HT-29 (cell line): ENCODE results near the gene CTSS. TPM values are rescaled to one million over a fixed set of nuclear protein-coding genes. Genes with fewer than 3 reads are reported as not detected.
A peak's percentile ranks its signal among the peaks of the same experiment; 100 is the strongest.
"Not testable (repeated sequence)": the region's sequence is repeated elsewhere in the genome, so short reads cannot be mapped to it uniquely, and the experiment has no call there.

Experiments
- DNase-seq: peaks from one replicate; pipeline ENCODE4 v3.0.0-alpha.2; 2015; ENCODE audit warnings: low spot score
- total RNA-seq: library from RNA; depleted of rRNA; stranded (reverse); fragments of >200 nt; shearing (Covaris generic); gene quantifications from 2 replicates; pipeline ENCODE4 v1.2.3, GENCODE V29; 2014; rRNA removed

CTSS gene
- 5.8 and 10.0 TPM in 2 replicates for total RNA-seq

GRCh38 chr1:150765296-150765976, at the start of gene CTSS:
TSS of gene CTSS (minus strand) at chr1:150765778. CDS start at chr1:150764763, 1,015 bp downstream.
- DNase-seq: peak; percentile 43

- peak; percentile 84 for DNase-seq
Observed at GRCh38 chr1:150813028-150813707, 47.6 kb upstream of the CTSS start.

GRCh38 chr1:150810958-150811659, 45.5 kb upstream of the CTSS start:
- no peak for DNase-seq

GRCh38 chr1:150809651-150810050, 44.1 kb upstream of the CTSS start:
- DNase-seq: no peak

- DNase-seq: no peak
Observed at GRCh38 chr1:150808846-150809245, 43.3 kb upstream of the CTSS start.

GRCh38 chr1:150808121-150808520, 42.5 kb upstream of the CTSS start, which contains the start of gene CTSK:
TSS of gene CTSK (minus strand) at chr1:150808260. CDS start at chr1:150806805, 1,455 bp downstream.
- no peak for DNase-seq

- no peak for DNase-seq
Observed at GRCh38 chr1:150807249-150808023, 41.9 kb upstream of the CTSS start.

- DNase-seq: no peak
Observed at GRCh38 chr1:150805899-150806298, 40.3 kb upstream of the CTSS start.

GRCh38 chr1:150804671-150805070, 39.1 kb upstream of the CTSS start:
- DNase-seq: no peak

GRCh38 chr1:150799089-150799488, 33.5 kb upstream of the CTSS start:
- no peak for DNase-seq

GRCh38 chr1:150798525-150798924, 32.9 kb upstream of the CTSS start:
- no peak for DNase-seq

GRCh38 chr1:150796374-150796773, 30.8 kb upstream of the CTSS start:
- no peak for DNase-seq

- not testable (repeated sequence) for DNase-seq
Observed at GRCh38 chr1:150793778-150794177, 28.2 kb upstream of the CTSS start.

GRCh38 chr1:150793221-150793620, 27.6 kb upstream of the CTSS start:
- no peak for DNase-seq

GRCh38 chr1:150791585-150791984, 26.0 kb upstream of the CTSS start:
- DNase-seq: no peak

GRCh38 chr1:150789396-150789795, 23.8 kb upstream of the CTSS start:
- no peak for DNase-seq

GRCh38 chr1:150788946-150789345, 23.4 kb upstream of the CTSS start:
- DNase-seq: no peak

GRCh38 chr1:150787455-150787854, 21.9 kb upstream of the CTSS start:
- DNase-seq: no peak

GRCh38 chr1:150780510-150780909, 14.9 kb upstream of the CTSS start:
- no peak for DNase-seq

- DNase-seq: no peak
Observed at GRCh38 chr1:150778409-150778808, 12.8 kb upstream of the CTSS start.

GRCh38 chr1:150777544-150777943, 12.0 kb upstream of the CTSS start:
- peak; percentile 7 for DNase-seq
